Fibroblast of pulmonary artery (primary cell): ENCODE data around the gene KRR1.
"Not testable (repeated sequence)": the region's sequence is repeated elsewhere in the genome, so short reads cannot be mapped to it uniquely, and the experiment has no call there.

Source experiments
- DNase-seq: peaks from one replicate; pipeline ENCODE4 v3.0.0-alpha.2; 2010; ENCODE audit warnings: low read depth
- H3K4me3 ChIP-seq: replicated peaks from 2 replicates; pipeline ENCODE4 v1.5.1; 2011; ENCODE audit warnings: low read depth, mild to moderate bottlenecking, control low read depth, low read length, moderate library complexity
- CTCF ChIP-seq: IDR thresholded peaks from 2 replicates; pipeline ENCODE4 v1.5.1; 2011; ENCODE audit warnings: mild to moderate bottlenecking, control low read depth, low read length, inconsistent platforms; ENCODE audit errors: missing control alignments

The KRR1 gene

GRCh38 chr12:75444429-75445136, 66.8 kb downstream of the KRR1 start:
- no peak overlapping the region for H3K4me3 ChIP-seq
- TF ChIP-seq CTCF = no peak
- peak; percentile 62 for DNase-seq

- TF ChIP-seq CTCF = no peak
- H3K4me3 ChIP-seq = no peak overlapping the region
- DNase-seq = no peak
Observed at GRCh38 chr12:75443709-75444108, 67.7 kb downstream of the KRR1 start.

- DNase-seq, H3K4me3 ChIP-seq: not testable (repeated sequence)
Observed at GRCh38 chr12:75442454-75442853, 69.0 kb downstream of the KRR1 start.

- H3K4me3 ChIP-seq, DNase-seq: not testable (repeated sequence)
Observed at GRCh38 chr12:75441687-75442449, 69.5 kb downstream of the KRR1 start.
